Measurements from ENCODE around the gene RNU7-1. TPM values are rescaled to one million over a fixed set of nuclear protein-coding genes. Genes with fewer than 3 reads are reported as not detected.
"Not testable (repeated sequence)": the region's sequence is repeated elsewhere in the genome, so short reads cannot be mapped to it uniquely, and the experiment has no call there.

The RNU7-1 gene
- polyA plus RNA-seq, 1 experiment = not detected

- CTCF ChIA-PET = interaction anchor here (0.7 to 2.2 kb wide), 5 partner anchors 19 to 239 kb away, joined by 3 to 12 read pairs (median 5); no protein-coding TSS in a partner anchor
- no peak for TF ChIP-seq CTCF (IDR thresholded peaks at IDR 0.05; ENCODE audit: insufficient read depth, low read depth, low read length)
- peak overlapping the region; percentile 58 for H3K4me3 ChIP-seq (ENCODE audit: low read depth, low read length)
- no peaks in the 10 kb centered on the region; the same call in 1 of the 2 replicates for H3K36me3 ChIP-seq (ENCODE audit: control insufficient read depth, insufficient read depth, low read length)
- POLR2A ChIA-PET = no interaction called here
- no peaks in the 10 kb centered on the region for H3K27me3 ChIP-seq (ENCODE audit: control insufficient read depth, insufficient read depth, low read length)
- DNase-seq (ENCODE audit: low read depth) = no peak
These were observed 38.1 kb upstream of the RNU7-1 start for GRCh38 chr12:6905414-6906040.

- POLR2A ChIA-PET; H3K36me3 ChIP-seq (ENCODE audit: control insufficient read depth, insufficient read depth, low read length); H3K27me3 ChIP-seq (ENCODE audit: control insufficient read depth, insufficient read depth, low read length); H3K4me3 ChIP-seq (ENCODE audit: low read depth, low read length); DNase-seq (ENCODE audit: low read depth): not testable (repeated sequence)
- CTCF ChIA-PET = interaction anchor here (1.0 to 1.5 kb wide), 2 partner anchors 16 to 17 kb away, joined by 3 to 4 read pairs; no protein-coding TSS in a partner anchor
These were observed 35.5 kb upstream of the RNU7-1 start for GRCh38 chr12:6908141-6908540.

- Histone ChIP-seq H3K27me3 (ENCODE audit: control insufficient read depth, insufficient read depth, low read length) (no peaks in the 10 kb centered on the region), H3K4me3 (ENCODE audit: low read depth, low read length) (no peak overlapping the region), H3K36me3 (ENCODE audit: control insufficient read depth, insufficient read depth, low read length) (no peaks in the 10 kb centered on the region; the same call in 1 of the 2 replicates)
- POLR2A ChIA-PET = no interaction called here
- CTCF ChIA-PET = interaction anchor here (0.7 to 0.9 kb wide), 3 partner anchors 15 to 37 kb away, joined by 3 read pairs; no protein-coding TSS in a partner anchor
- no peak for TF ChIP-seq CTCF (IDR thresholded peaks at IDR 0.05; ENCODE audit: insufficient read depth, low read depth, low read length)
- DNase-seq (ENCODE audit: low read depth) = no peak
These were observed 34.0 kb upstream of the RNU7-1 start for GRCh38 chr12:6909421-6910145.

- Histone ChIP-seq H3K4me3 (ENCODE audit: low read depth, low read length) (no peak overlapping the region), H3K36me3 (ENCODE audit: control insufficient read depth, insufficient read depth, low read length) (peaks cover 7% of the 10 kb centered on the region), H3K27me3 (ENCODE audit: control insufficient read depth, insufficient read depth, low read length) (no peaks in the 10 kb centered on the region)
- no peak for DNase-seq (ENCODE audit: low read depth)
- no peak for TF ChIP-seq CTCF (IDR thresholded peaks at IDR 0.05; ENCODE audit: insufficient read depth, low read depth, low read length)
- CTCF ChIA-PET = interaction anchor here (0.6 to 3.2 kb wide), 9 partner anchors 12 to 159 kb away, joined by 3 to 11 read pairs (median 6); partner anchors contain the start of genes MLF2 and SPSB2
- POLR2A ChIA-PET = no interaction called here
These were observed 31.3 kb upstream of the RNU7-1 start for GRCh38 chr12:6912164-6912935.

- ChIA-PET POLR2A (interaction anchor here (0.6 kb wide), 2 partner anchors 11 to 20 kb away, joined by 4 to 8 read pairs; no protein-coding TSS in a partner anchor), CTCF (interaction anchor here (1.0 to 4.6 kb wide), 7 partner anchors 9 to 50 kb away, joined by 3 to 20 read pairs (median 6); partner anchors contain the start of genes SPSB2 and TPI1)
- H3K27me3 ChIP-seq (ENCODE audit: control insufficient read depth, insufficient read depth, low read length) = no peaks in the 10 kb centered on the region
These were observed 29.2 kb upstream of the RNU7-1 start, which contains the start of gene ENO2 for GRCh38 chr12:6914246-6914946. Gene ENO2, plus strand, starts transcription at chr12:6914580. Its CDS starts 1,253 bp downstream, at chr12:6915833.

More at GRCh38 chr12:6914246-6914946, 29.2 kb upstream of the RNU7-1 start, which contains the start of gene ENO2:
- TF ChIP-seq CTCF (IDR thresholded peaks at IDR 0.05; ENCODE audit: insufficient read depth, low read depth, low read length) = no peak
- no peak for DNase-seq (ENCODE audit: low read depth)
- Histone ChIP-seq H3K4me3 (ENCODE audit: low read depth, low read length) (peak within 1 kb of the TSS; percentile 91), H3K36me3 (ENCODE audit: control insufficient read depth, insufficient read depth, low read length) (peaks cover 11% of the 10 kb centered on the region)

Data from BJ (cell line).